ENCODE data around the gene ZSWIM4. TPM values are rescaled to one million over a fixed set of nuclear protein-coding genes. Genes with fewer than 3 reads are reported as not detected.

The ZSWIM4 gene
- polyA plus RNA-seq, 1 donor from 2014 or later = 4.7 TPM

- H3K27ac ChIP-seq (ENCODE audit: low read length) = peak overlapping the region; percentile 63
- peaks cover 18% of the 10 kb centered on the region for H3K79me2 ChIP-seq (replicated peaks; ENCODE audit: insufficient read depth, low read length)
- H4K20me1 ChIP-seq (ENCODE audit: insufficient read depth) = no peaks in the 10 kb centered on the region
- H3K4me3 ChIP-seq (ENCODE audit: low read length) = peak overlapping the region; percentile 77
- peak overlapping the region; percentile 82 for H3K9ac ChIP-seq (ENCODE audit: low read length)
- no peaks in the 10 kb centered on the region for H3K9me2 ChIP-seq (ENCODE audit: insufficient read depth, low read length)
- no peaks in the 10 kb centered on the region for H3K36me3 ChIP-seq (ENCODE audit: insufficient read depth, low read length)
- peak overlapping the region; percentile 80 for H2AFZ ChIP-seq (ENCODE audit: low read depth, low read length)
- H3K9me3 ChIP-seq (ENCODE audit: low read length) = no peaks in the 10 kb centered on the region
- TF ChIP-seq RAD21 (conservative IDR thresholded peaks at IDR 0.05) = no peak
- TF ChIP-seq MXI1 (conservative IDR thresholded peaks at IDR 0.05; ENCODE audit: poor library complexity, severe bottlenecking) = no peak
- TF ChIP-seq POLR2AphosphoS5 (IDR thresholded peaks at IDR 0.05) = no peak
- TF ChIP-seq CTCF (IDR thresholded peaks at IDR 0.05; ENCODE audit: poor library complexity, severe bottlenecking) = no peak
- TF ChIP-seq SMC3 (conservative IDR thresholded peaks at IDR 0.05; ENCODE audit: poor library complexity) = no peak
- no peak for TF ChIP-seq EZH2 (IDR thresholded peaks at IDR 0.05; ENCODE audit: borderline replicate concordance, insufficient read depth, low read length, poor library complexity, severe bottlenecking)
- no peak for TF ChIP-seq TAF1 (IDR thresholded peaks at IDR 0.05; ENCODE audit: low read depth)
- TF ChIP-seq REST (IDR thresholded peaks at IDR 0.05; ENCODE audit: borderline replicate concordance) = no peak
- TF ChIP-seq EP300 (conservative IDR thresholded peaks at IDR 0.05; ENCODE audit: poor library complexity, severe bottlenecking) = no peak
- no peaks in the 10 kb centered on the region for H3K27me3 ChIP-seq (ENCODE audit: insufficient read depth, low read depth, low read length)
- no peaks in the 10 kb centered on the region for H3F3A ChIP-seq (ENCODE audit: insufficient read depth, low read length, poor library complexity, severe bottlenecking)
- H3K4me2 ChIP-seq (ENCODE audit: low read length) = peak overlapping the region; percentile 61
Observed at GRCh38 chr19:13794398-13794756, 866 bp upstream of the ZSWIM4 start.

GRCh38 chr19:13795595-13796300 is 505 bp downstream of the ZSWIM4 start:
- Histone ChIP-seq H3K9me2 (ENCODE audit: insufficient read depth, low read length) (no peaks in the 10 kb centered on the region), H3K9me3 (ENCODE audit: low read length) (no peaks in the 10 kb centered on the region), H3K27ac (ENCODE audit: low read length) (peak overlapping the region; percentile 49), H3F3A (ENCODE audit: insufficient read depth, low read length, poor library complexity, severe bottlenecking) (no peaks in the 10 kb centered on the region), H3K27me3 (ENCODE audit: insufficient read depth, low read depth, low read length) (no peaks in the 10 kb centered on the region), H3K36me3 (ENCODE audit: insufficient read depth, low read length) (no peaks in the 10 kb centered on the region), H3K9ac (ENCODE audit: low read length) (peak overlapping the region; percentile 87), H3K4me2 (ENCODE audit: low read length) (peak overlapping the region; percentile 92), H3K79me2 (replicated peaks; ENCODE audit: insufficient read depth, low read length) (peaks cover 18% of the 10 kb centered on the region), H2AFZ (ENCODE audit: low read depth, low read length) (peak overlapping the region; percentile 37), H4K20me1 (ENCODE audit: insufficient read depth) (no peaks in the 10 kb centered on the region), H3K4me3 (ENCODE audit: low read length) (peak overlapping the region; percentile 77)
- no peak for TF ChIP-seq EZH2 (IDR thresholded peaks at IDR 0.05; ENCODE audit: borderline replicate concordance, insufficient read depth, low read length, poor library complexity, severe bottlenecking)
- peak; percentile 23 for TF ChIP-seq MXI1 (conservative IDR thresholded peaks at IDR 0.05; ENCODE audit: poor library complexity, severe bottlenecking)
- no peak for TF ChIP-seq REST (IDR thresholded peaks at IDR 0.05; ENCODE audit: borderline replicate concordance)
- no peak for TF ChIP-seq SMC3 (conservative IDR thresholded peaks at IDR 0.05; ENCODE audit: poor library complexity)
- peak; percentile 9 for TF ChIP-seq EP300 (conservative IDR thresholded peaks at IDR 0.05; ENCODE audit: poor library complexity, severe bottlenecking)

All from neural cell (in vitro differentiated cells).